Brain microvascular endothelial cell (primary cell): Measurements from ENCODE around the gene TMEM88.

Source experiments
- DNase-seq: peaks from one replicate; pipeline ENCODE4 v3.0.0-alpha.2; 2020
- H3K27ac ChIP-seq: fragments of 250-450 bp; sonication (Bioruptor Pico); 2 replicates; pipeline ENCODE4 v1.5.1; 2020; ENCODE audit warnings: mild to moderate bottlenecking, moderate library complexity
- H3K27me3 ChIP-seq: fragments of 250-450 bp; sonication (Bioruptor Pico); replicated peaks from 2 replicates; pipeline ENCODE4 v1.5.1; 2020; ENCODE audit warnings: mild to moderate bottlenecking
- H3K36me3 ChIP-seq: fragments of 250-450 bp; sonication (Bioruptor Pico); replicated peaks from 2 replicates; pipeline ENCODE4 v1.5.1; 2020; ENCODE audit warnings: mild to moderate bottlenecking
- H3K4me3 ChIP-seq: 2 replicates; pipeline ENCODE4 v1.5.1; 2011; ENCODE audit warnings: low read depth, mild to moderate bottlenecking, control low read depth, low read length, moderate library complexity
- in situ Hi-C: cut with HindIII; loops from 2 replicates; pipeline ENCODE4 v1.10.0; 2017; ENCODE audit warnings: low sequenced_read_pairs, low pct_ligation_motif_present
- TF ChIP-seq, protein P1 (sequence below): IDR thresholded peaks from 2 replicates; pipeline ENCODE4 v1.5.1; 2011; ENCODE audit warnings: low read depth, mild to moderate bottlenecking, moderate library complexity, low read length, control low read depth, inconsistent platforms; ENCODE audit errors: missing control alignments

The TMEM88 gene

DNA sequence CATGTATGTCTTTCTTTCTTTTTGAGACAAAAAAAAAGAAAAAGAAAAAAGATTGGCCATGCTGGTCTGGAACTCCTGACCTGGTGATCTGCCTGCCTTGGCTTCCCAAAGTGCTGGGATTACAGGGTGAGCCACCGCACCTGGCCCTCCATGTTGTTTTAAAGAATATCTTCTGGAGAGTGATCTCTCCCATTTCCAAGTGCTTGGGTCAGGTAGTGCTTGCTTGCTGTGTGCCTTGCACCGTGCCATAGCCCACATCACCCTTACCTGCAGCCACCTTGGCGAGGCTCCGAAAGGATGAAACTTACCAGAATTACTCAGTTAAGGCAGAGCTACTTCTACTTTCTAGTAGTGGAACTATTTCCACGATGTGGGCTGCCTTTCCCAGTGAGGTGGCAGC, 39.9 kb upstream of the TMEM88 start:
- Histone ChIP-seq H3K27ac (no peak overlapping the region), H3K36me3 (no peaks in the 10 kb centered on the region), H3K4me3 (no peak overlapping the region), H3K27me3 (no peaks in the 10 kb centered on the region)
- DNase-seq = no peak
- in situ Hi-C loops = no loop called here
- TF ChIP-seq, protein P1, sequence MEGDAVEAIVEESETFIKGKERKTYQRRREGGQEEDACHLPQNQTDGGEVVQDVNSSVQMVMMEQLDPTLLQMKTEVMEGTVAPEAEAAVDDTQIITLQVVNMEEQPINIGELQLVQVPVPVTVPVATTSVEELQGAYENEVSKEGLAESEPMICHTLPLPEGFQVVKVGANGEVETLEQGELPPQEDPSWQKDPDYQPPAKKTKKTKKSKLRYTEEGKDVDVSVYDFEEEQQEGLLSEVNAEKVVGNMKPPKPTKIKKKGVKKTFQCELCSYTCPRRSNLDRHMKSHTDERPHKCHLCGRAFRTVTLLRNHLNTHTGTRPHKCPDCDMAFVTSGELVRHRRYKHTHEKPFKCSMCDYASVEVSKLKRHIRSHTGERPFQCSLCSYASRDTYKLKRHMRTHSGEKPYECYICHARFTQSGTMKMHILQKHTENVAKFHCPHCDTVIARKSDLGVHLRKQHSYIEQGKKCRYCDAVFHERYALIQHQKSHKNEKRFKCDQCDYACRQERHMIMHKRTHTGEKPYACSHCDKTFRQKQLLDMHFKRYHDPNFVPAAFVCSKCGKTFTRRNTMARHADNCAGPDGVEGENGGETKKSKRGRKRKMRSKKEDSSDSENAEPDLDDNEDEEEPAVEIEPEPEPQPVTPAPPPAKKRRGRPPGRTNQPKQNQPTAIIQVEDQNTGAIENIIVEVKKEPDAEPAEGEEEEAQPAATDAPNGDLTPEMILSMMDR = no peak

- DNase-seq = no peak
- no peak overlapping the region for H3K27ac ChIP-seq
- in situ Hi-C loops = no loop called here
- TF ChIP-seq, protein P1 = no peak
- no peaks in the 10 kb centered on the region for H3K36me3 ChIP-seq
- H3K4me3 ChIP-seq = no peak overlapping the region
- no peaks in the 10 kb centered on the region for H3K27me3 ChIP-seq
Observed at GRCh38 chr17:7816926-7817642, 37.8 kb upstream of the TMEM88 start.

DNA sequence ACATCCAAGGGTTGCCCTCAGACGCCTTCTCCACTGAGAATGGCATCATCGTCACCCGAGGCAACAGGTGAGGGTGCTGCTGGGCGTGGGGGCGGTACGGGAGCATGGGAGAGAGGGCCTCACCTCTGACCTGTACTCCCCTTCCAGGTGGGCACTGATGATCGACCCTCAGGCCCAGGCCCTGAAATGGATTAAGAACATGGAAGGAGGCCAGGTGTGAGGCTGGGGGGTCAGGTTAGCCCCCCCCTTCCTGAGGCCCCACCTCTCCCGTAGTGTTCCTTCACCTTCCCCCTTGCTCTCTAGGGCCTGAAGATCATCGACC, 37.3 kb upstream of the TMEM88 start:
- no peak for DNase-seq
- H3K27ac ChIP-seq = no peak overlapping the region
- no peak overlapping the region for H3K4me3 ChIP-seq
- TF ChIP-seq, protein P1 = no peak
- H3K27me3 ChIP-seq = no peaks in the 10 kb centered on the region
- in situ Hi-C loops = no loop called here
- H3K36me3 ChIP-seq = no peaks in the 10 kb centered on the region

- Histone ChIP-seq H3K27me3 (no peaks in the 10 kb centered on the region), H3K36me3 (no peaks in the 10 kb centered on the region), H3K27ac (no peak overlapping the region), H3K4me3 (no peak overlapping the region)
- in situ Hi-C loops = no loop called here
- no peak for DNase-seq
- TF ChIP-seq, protein P1 = no peak
Observed at GRCh38 chr17:7818026-7818425, 36.8 kb upstream of the TMEM88 start.

DNA sequence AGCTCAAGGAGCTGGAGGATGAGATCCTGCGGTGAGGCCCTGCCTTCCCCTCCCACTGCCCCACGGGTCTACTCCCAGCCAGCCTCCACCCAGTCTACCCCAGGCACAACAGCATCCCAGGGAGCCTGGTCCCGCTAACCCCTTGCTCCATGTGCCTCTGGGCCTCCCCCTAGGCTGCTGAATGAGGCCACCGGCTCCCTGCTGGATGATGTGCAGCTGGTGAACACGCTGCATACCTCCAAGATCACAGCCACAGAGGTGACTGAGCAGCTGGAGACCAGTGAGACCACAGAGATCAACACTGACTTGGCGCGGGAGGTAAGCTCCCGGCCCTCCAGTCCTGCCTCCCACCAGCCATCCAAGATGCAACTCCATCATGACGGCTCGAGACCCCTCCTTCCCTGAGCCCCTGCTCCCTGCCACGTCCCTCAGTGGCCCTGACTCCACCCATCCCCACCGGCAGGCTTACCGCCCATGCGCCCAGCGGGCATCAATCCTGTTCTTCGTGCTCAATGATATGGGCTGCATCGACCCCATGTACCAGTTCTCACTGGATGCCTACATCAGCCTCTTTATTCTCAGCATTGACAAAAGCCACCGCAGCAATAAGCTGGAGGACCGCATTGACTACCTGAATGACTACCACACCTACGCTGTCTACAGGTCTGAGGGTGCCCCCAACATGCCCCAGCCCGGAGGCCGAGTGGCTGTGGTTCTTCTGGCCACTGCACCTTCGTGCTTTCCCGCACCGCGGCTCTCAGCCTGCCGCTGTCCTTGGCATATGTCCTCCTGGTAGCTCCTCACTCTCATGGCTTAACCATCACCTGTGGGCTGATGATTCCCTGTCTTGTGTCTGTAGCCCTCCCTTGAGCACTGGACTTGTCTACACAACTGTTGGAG, 35.9 kb upstream of the TMEM88 start:
- H3K36me3 ChIP-seq = no peaks in the 10 kb centered on the region
- no peak overlapping the region for H3K27ac ChIP-seq
- TF ChIP-seq, protein P1 = no peak
- in situ Hi-C loops = no loop called here
- no peaks in the 10 kb centered on the region for H3K27me3 ChIP-seq
- no peak overlapping the region for H3K4me3 ChIP-seq
- no peak for DNase-seq
